Muscle of back (tissue), 11 donors: ENCODE results near the gene COL18A1. TPM values are rescaled to one million over a fixed set of nuclear protein-coding genes. Genes with fewer than 3 reads are reported as not detected.
A peak's percentile ranks its signal among the peaks of the same experiment; 100 is the strongest.
"Not testable (repeated sequence)": the region's sequence is repeated elsewhere in the genome, so short reads cannot be mapped to it uniquely, and the experiment has no call there.

Experiments used
- DNase-seq, 3 donors: peaks; one replicate each; pipeline versions ENCODE4 v3.0.0 to v3.0.0-alpha.2; 2013
- polyA plus RNA-seq, 10 donors: library from polyadenylated mRNA; unstranded; fragments of 120-200 nt; gene quantifications; one replicate each; pipeline ENCODE4 v1.2.1, GENCODE V29; 2013; ENCODE audit not compliant: insufficient read length in 10 of 10

The COL18A1 gene
- polyA plus RNA-seq, 10 donors: 53.7 to 116 (median 71.4) TPM

- DNase-seq: no peak
These were observed 111.2 kb downstream of the COL18A1 start for GRCh38 chr21:45516071-45516670.

GRCh38 chr21:45516671-45517151 lies 111.7 kb downstream of the COL18A1 start:
- no peak for DNase-seq

- DNase-seq: no peak
These were observed 112.5 kb downstream of the COL18A1 start for GRCh38 chr21:45517249-45518065.

GRCh38 chr21:45518742-45519141 lies 113.8 kb downstream of the COL18A1 start:
- DNase-seq: no peak

GRCh38 chr21:45519182-45519581 lies 114.2 kb downstream of the COL18A1 start:
- no peak for DNase-seq

- no peak for DNase-seq
These were observed 116.3 kb downstream of the COL18A1 start for GRCh38 chr21:45521241-45521640.

GRCh38 chr21:45522381-45522780 lies 117.4 kb downstream of the COL18A1 start:
- no peak for DNase-seq

GRCh38 chr21:45522986-45523385 lies 118.0 kb downstream of the COL18A1 start:
- no peak for DNase-seq

GRCh38 chr21:45523411-45524101 lies 118.6 kb downstream of the COL18A1 start:
- DNase-seq: no peak

- DNase-seq: no peak
These were observed 119.8 kb downstream of the COL18A1 start for GRCh38 chr21:45524756-45525152.

- peak in 2 of 3 donors; percentile 35 to 76 for DNase-seq
These were observed 120.4 kb downstream of the COL18A1 start for GRCh38 chr21:45525153-45525909.

GRCh38 chr21:45525910-45526306 lies 120.9 kb downstream of the COL18A1 start:
- no peak for DNase-seq

GRCh38 chr21:45527151-45527999 lies 122.4 kb downstream of the COL18A1 start:
- not testable (repeated sequence) for DNase-seq

GRCh38 chr21:45528028-45528705 lies 123.2 kb downstream of the COL18A1 start:
- DNase-seq: no peak

- DNase-seq: no peak
These were observed 124.2 kb downstream of the COL18A1 start for GRCh38 chr21:45528981-45529784.

- DNase-seq: no peak
These were observed 124.9 kb downstream of the COL18A1 start for GRCh38 chr21:45529785-45530422.

- no peak for DNase-seq
These were observed 125.6 kb downstream of the COL18A1 start for GRCh38 chr21:45530423-45531113.

- DNase-seq: not testable (repeated sequence)
These were observed 126.1 kb downstream of the COL18A1 start for GRCh38 chr21:45531114-45531392.
